ENCODE results near the gene NANOGP8.

DNA sequence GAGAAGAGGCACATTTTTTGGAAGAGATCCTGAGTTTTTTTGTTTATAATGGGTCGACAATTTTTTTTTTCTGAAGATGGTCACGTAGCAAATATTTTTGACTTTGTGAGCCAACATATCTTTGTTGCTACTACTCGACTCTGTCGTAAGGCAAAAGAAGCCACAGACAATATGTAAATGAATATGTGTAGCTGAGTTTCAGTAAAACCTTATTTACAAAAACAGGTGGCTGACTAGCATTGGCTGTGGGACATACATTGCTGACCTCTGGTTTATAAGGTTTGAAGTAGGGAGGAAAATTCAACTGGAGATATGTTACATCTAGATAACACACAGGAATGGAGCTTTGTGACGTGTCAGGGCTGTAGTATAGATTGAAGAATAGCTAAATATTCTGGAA lies 22.5 kb upstream of the NANOGP8 start:
- TF ChIP-seq POLR2A (IDR thresholded peaks at IDR 0.05) (no peak), CTCF (IDR thresholded peaks at IDR 0.05) (no peak)
